ENCODE data around the gene NINL. TPM values are rescaled to one million over a fixed set of nuclear protein-coding genes. Genes with fewer than 3 reads are reported as not detected.
"Not testable (repeated sequence)": the region's sequence is repeated elsewhere in the genome, so short reads cannot be mapped to it uniquely, and the experiment has no call there.

NINL gene
- 1.6 and 2.8 TPM in 2 replicates for total RNA-seq (2014; rRNA removed; shearing (Covaris generic))
- 3.0 and 3.8 TPM in 2 replicates for polyA plus RNA-seq (2014; cell fraction: nucleus; rRNA removed)

GRCh38 chr20:25584905-25585704, at the start of gene NINL:
TSS of gene NINL (minus strand) at chr20:25585531. CDS start at chr20:25526587, 58,944 bp downstream.
- DNase-seq (ENCODE audit: extremely low read depth, low read depth) = peak; percentile 35

- no peak for DNase-seq (ENCODE audit: extremely low read depth, low read depth)
Observed at GRCh38 chr20:25632940-25633790, 47.8 kb upstream of the NINL start.

GRCh38 chr20:25630615-25631014, 45.3 kb upstream of the NINL start:
- DNase-seq (ENCODE audit: extremely low read depth, low read depth) = not testable (repeated sequence)

GRCh38 chr20:25629816-25630499, 44.6 kb upstream of the NINL start:
- no peak for DNase-seq (ENCODE audit: extremely low read depth, low read depth)

GRCh38 chr20:25626779-25627178, 41.4 kb upstream of the NINL start:
- DNase-seq (ENCODE audit: extremely low read depth, low read depth) = peak; percentile 25

- no peak for DNase-seq (ENCODE audit: extremely low read depth, low read depth)
Observed at GRCh38 chr20:25624500-25624939, 39.2 kb upstream of the NINL start.

- DNase-seq (ENCODE audit: extremely low read depth, low read depth) = peak; percentile 98
Observed at GRCh38 chr20:25623736-25624499, 38.6 kb upstream of the NINL start, which contains the start of gene NANP. TSS of gene NANP (minus strand) at chr20:25624014. CDS start at chr20:25623948, 66 bp downstream.

- peak; percentile 13 for DNase-seq (ENCODE audit: extremely low read depth, low read depth)
Observed at GRCh38 chr20:25623225-25623735, 37.9 kb upstream of the NINL start.

- DNase-seq (ENCODE audit: extremely low read depth, low read depth) = no peak
Observed at GRCh38 chr20:25622450-25623224, 37.3 kb upstream of the NINL start.

- DNase-seq (ENCODE audit: extremely low read depth, low read depth) = no peak
Observed at GRCh38 chr20:25622049-25622448, 36.7 kb upstream of the NINL start.

- no peak for DNase-seq (ENCODE audit: extremely low read depth, low read depth)
Observed at GRCh38 chr20:25619514-25619913, 34.2 kb upstream of the NINL start.

- no peak for DNase-seq (ENCODE audit: extremely low read depth, low read depth)
Observed at GRCh38 chr20:25608774-25609173, 23.4 kb upstream of the NINL start.

- no peak for DNase-seq (ENCODE audit: extremely low read depth, low read depth)
Observed at GRCh38 chr20:25606094-25606695, 20.9 kb upstream of the NINL start.

- DNase-seq (ENCODE audit: extremely low read depth, low read depth) = no peak
Observed at GRCh38 chr20:25605148-25605547, 19.8 kb upstream of the NINL start.

GRCh38 chr20:25604611-25605010, 19.3 kb upstream of the NINL start:
- no peak for DNase-seq (ENCODE audit: extremely low read depth, low read depth)

GRCh38 chr20:25602914-25603309, 17.6 kb upstream of the NINL start:
- not testable (repeated sequence) for DNase-seq (ENCODE audit: extremely low read depth, low read depth)

GRCh38 chr20:25602191-25602913, 17.0 kb upstream of the NINL start:
- not testable (repeated sequence) for DNase-seq (ENCODE audit: extremely low read depth, low read depth)

GRCh38 chr20:25601659-25602058, 16.3 kb upstream of the NINL start:
- no peak for DNase-seq (ENCODE audit: extremely low read depth, low read depth)
